Measurements from ENCODE around the gene IGFL3. TPM values are rescaled to one million over a fixed set of nuclear protein-coding genes. Genes with fewer than 3 reads are reported as not detected.

IGFL3 gene
- total RNA-seq, 1 donor from 2014 or later, result not detected

DNA sequence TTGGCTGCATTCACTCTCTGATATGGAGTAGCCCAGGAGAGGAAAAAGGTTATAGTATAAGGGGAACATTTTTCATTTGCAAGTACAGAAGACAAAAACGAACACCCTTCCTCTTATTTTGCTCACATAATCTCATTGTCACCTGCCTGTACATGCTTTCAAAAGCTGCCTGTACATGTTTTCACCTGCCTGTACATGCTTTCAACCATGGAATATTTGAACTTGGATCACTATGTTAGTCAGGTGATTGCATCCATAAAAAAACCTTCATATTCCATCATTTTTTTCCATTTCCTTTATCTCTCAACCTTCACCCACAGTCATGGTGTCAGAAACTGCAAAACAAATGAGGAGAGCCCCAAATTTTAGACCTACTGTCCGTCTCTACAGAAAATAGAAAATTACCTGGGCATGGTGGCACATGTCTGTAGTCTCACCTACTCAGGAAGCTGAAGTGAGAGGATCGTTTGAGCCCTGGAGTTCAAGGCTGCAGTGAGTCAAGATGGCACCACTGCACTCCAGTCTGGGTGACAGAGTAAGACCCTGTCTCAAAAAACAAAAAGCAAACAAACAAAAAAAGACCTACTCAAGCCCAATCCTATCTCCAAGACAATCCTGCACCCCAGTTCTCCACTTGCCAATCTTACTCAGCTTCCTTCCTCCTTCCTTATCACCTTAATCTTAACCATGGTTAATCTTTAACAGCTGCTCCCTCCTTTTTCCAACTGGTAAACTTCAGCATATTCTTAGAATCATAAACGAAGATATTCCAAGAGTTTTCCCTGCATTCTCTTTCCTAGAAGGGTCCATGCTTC lies 35.1 kb upstream of the IGFL3 start:
- Mint-ChIP-seq H3K27me3 (peaks cover 6% of the 10 kb centered on the region), H3K4me1 (ENCODE audit: unreplicated experiment) (peaks cover 9% of the 10 kb centered on the region), H3K9me3 (peaks cover 15% of the 10 kb centered on the region), H3K4me3 (no peak overlapping the region), H3K36me3 (peaks cover 25% of the 10 kb centered on the region), H3K27ac (peak overlapping the region; percentile 37)
- TF ChIP-seq CTCF (conservative IDR thresholded peaks at IDR 0.05), result no peak
- no peak for DNase-seq (ENCODE audit: extremely low spot score, unreplicated experiment)

DNA sequence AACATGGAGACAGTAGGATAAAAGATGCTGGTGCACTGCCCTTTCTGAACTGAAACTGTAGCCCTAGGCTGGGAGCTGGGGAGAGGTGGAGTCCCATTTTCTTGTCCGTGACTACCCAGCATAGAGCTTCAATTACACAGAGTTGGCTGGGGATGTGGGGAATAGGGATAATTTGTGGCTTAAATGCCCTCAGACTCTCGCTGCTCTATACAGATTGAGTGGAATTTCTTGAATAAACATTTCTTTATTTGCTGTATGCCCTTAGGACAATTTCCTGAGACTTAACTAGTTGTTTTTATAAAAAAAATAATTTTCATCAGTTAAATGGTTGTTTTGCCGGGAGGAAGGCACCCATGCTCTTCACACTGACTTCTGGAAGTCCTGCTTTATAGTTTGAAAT lies 30.7 kb upstream of the IGFL3 start:
- TF ChIP-seq CTCF (conservative IDR thresholded peaks at IDR 0.05), result no peak
- Mint-ChIP-seq H3K27me3 (peaks cover 2% of the 10 kb centered on the region), H3K9me3 (no peaks in the 10 kb centered on the region), H3K4me1 (ENCODE audit: unreplicated experiment) (peaks cover 9% of the 10 kb centered on the region), H3K27ac (no peak overlapping the region), H3K4me3 (no peak overlapping the region), H3K36me3 (peaks cover 25% of the 10 kb centered on the region)
- DNase-seq (ENCODE audit: extremely low spot score, unreplicated experiment), result no peak

DNA sequence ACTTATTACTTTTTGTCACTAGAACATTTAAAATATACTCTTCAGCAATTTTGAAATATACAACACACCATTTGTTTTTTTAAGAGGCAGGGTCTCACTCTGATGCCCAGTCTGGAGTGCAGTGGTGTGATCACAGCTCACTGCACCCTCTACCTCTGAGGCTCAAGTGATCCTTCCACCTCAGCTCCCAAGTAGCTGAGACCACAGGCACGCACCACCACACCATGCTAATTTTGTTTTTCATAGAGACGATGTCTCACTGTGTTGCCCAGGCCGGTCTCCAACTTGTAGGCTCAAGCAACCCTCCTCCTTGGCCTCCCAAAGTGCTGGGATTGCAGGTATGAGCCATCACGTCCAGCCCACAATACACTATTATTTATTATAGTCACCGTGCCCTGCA lies 26.1 kb upstream of the IGFL3 start:
- Mint-ChIP-seq H3K27me3 (peaks cover 3% of the 10 kb centered on the region), H3K27ac (peak overlapping the region; percentile 61), H3K36me3 (peaks cover 13% of the 10 kb centered on the region), H3K4me1 (ENCODE audit: unreplicated experiment) (peaks cover 5% of the 10 kb centered on the region), H3K4me3 (peak overlapping the region; percentile 82), H3K9me3 (no peaks in the 10 kb centered on the region)
- no peak for DNase-seq (ENCODE audit: extremely low spot score, unreplicated experiment)
- no peak for TF ChIP-seq CTCF (conservative IDR thresholded peaks at IDR 0.05)

DNA sequence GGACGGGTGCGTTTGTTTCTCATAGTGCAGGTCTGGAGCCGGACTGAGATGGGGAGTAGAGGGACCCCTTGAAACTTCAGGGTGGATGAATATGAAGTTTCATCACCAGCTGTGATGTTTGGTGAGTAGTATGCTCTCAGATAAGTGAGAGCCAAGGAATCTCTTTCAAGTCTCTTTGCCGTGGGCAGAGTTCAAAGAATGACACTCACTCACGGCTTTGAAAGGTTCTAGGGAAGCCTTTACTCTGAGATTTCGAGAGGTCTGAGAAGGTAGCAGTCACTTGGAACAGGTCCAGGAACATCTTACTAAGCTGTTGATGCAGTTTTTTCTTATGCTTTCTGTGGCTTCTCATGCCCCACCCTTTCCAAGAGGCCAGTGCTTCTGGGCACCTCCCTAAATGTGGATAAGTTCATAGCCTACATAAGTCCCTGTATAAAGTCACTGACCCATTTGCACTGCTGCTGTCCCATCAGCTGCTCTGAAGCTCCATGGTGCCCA lies 23.4 kb upstream of the IGFL3 start, which contains the start of gene IGFL2:
TSS of gene IGFL2 (plus strand) at position 448 of the 498 bp plus-strand sequence. CDS start at position 489, 41 bp downstream.
- H3K4me1 Mint-ChIP-seq (ENCODE audit: unreplicated experiment), result peaks cover 5% of the 10 kb centered on the region
- H3K27me3 Mint-ChIP-seq, result peaks cover 3% of the 10 kb centered on the region
- peaks cover 13% of the 10 kb centered on the region for H3K36me3 Mint-ChIP-seq
- peak within 1 kb of the TSS; percentile 88 for H3K4me3 Mint-ChIP-seq
- DNase-seq (ENCODE audit: extremely low spot score, unreplicated experiment), result no peak
- no peak for TF ChIP-seq CTCF (conservative IDR thresholded peaks at IDR 0.05)
- H3K9me3 Mint-ChIP-seq, result no peaks in the 10 kb centered on the region
- H3K27ac Mint-ChIP-seq, result peak within 1 kb of the TSS; percentile 93

- peak overlapping the region; percentile 88 for H3K4me3 Mint-ChIP-seq
- H3K4me1 Mint-ChIP-seq (ENCODE audit: unreplicated experiment), result peaks cover 5% of the 10 kb centered on the region
- TF ChIP-seq CTCF (conservative IDR thresholded peaks at IDR 0.05), result no peak
- H3K27ac Mint-ChIP-seq, result peak overlapping the region; percentile 93
- DNase-seq (ENCODE audit: extremely low spot score, unreplicated experiment), result no peak
- peaks cover 9% of the 10 kb centered on the region for H3K36me3 Mint-ChIP-seq
- no peaks in the 10 kb centered on the region for H3K9me3 Mint-ChIP-seq
- peaks cover 3% of the 10 kb centered on the region for H3K27me3 Mint-ChIP-seq
These were observed 22.8 kb upstream of the IGFL3 start for GRCh38 chr19:46147166-46147740.
